HG02798 (cell line): ENCODE results near the gene CFAP299.
"Not testable (repeated sequence)": the region's sequence is repeated elsewhere in the genome, so short reads cannot be mapped to it uniquely, and the experiment has no call there.

ENCODE experiments used
- ATAC-seq: cut with Tn5 transposase; IDR thresholded peaks from one replicate; pipeline ENCODE4 v1.9.1; 2021; ENCODE audit warnings: mild to moderate bottlenecking; ENCODE audit not compliant: unreplicated experiment, poor library complexity

CFAP299 gene

DNA sequence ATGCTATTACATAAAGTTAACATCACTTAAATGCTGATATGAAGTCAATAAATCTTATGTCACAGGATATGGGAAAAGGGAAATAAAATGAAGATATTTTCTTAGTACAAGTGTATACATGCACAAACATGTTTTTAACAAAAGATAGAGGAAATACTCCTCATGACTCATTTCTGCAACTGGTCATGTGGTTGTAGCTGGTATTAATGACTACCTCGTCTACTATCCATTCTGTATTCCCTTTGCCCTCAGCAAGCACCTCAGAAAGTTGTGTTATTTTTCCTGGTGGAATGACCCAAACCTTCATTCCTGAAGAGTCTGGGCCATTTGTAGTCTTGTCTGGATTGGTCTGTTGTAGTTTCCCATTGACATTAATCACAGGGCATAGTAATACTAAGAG is 458.1 kb downstream of the CFAP299 start:
- not testable (repeated sequence) for ATAC-seq

DNA sequence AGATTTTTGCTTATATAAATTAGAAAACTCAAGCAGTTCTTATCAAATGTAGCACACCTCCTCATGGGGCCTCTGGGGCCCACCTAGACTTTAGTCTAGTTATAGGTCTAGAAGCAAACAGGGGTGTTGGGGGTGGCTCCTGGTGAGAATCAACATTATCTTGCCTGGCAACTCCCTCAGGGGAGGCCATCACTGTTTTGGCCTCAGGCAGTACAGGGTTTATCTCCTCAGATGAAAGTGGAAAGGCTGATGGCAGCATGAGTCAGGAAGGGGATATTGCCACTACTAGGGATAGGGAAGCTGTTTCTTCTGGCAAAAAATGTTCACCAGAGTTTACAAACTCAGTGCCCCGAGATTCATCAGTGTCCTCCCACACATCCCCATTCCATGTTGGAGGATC is 462.6 kb downstream of the CFAP299 start:
- ATAC-seq: no peak

GRCh38 chr4:80800719-80801118 is 465.2 kb downstream of the CFAP299 start:
- not testable (repeated sequence) for ATAC-seq

- ATAC-seq: no peak
Measured at GRCh38 chr4:80803337-80803736, 467.8 kb downstream of the CFAP299 start.

DNA sequence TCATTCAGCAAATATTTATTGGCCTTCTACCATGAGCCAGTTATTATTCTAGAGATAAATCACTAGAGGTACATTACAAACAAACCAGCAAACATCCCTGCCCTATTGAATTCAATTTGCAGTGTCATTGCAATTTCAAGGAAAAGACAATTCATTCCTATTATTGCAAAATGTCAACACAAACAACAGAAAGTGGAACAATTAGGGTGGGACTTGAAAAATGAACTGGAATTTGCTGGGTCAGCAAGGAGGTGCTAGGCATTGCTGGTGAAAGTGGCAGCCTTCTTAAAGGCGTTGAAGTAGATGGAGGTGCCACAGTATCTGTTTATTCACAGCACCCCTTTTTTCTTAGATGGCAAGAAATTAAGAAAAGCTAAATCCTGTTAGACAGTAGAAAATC is 470.9 kb downstream of the CFAP299 start:
- no peak for ATAC-seq

- no peak for ATAC-seq
Measured at GRCh38 chr4:80809039-80809729, 473.7 kb downstream of the CFAP299 start.

- no peak for ATAC-seq
Measured at GRCh38 chr4:80811406-80811805, 475.9 kb downstream of the CFAP299 start.

DNA sequence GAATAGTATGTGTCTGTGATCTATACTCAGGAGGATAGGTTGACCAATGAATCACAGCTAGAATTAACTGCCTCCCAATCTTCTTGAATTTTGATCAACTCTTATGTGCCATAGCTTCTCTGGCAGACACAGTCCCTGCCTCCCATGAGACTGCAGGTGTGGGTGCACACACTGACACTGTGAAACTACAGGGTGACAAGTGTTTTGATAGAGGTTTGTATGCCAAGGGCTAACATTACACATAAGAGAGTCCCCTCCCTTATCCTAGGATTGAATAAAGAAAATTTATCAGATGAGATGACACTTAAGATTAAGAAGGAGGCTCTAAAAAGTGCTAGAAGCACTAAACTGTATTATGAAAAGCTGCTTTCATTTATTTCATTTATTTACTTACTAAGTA is 476.6 kb downstream of the CFAP299 start:
- ATAC-seq: no peak

- no peak for ATAC-seq
Measured at GRCh38 chr4:80814266-80814665, 478.7 kb downstream of the CFAP299 start.

- no peak for ATAC-seq
Measured at GRCh38 chr4:80831383-80832361, 496.1 kb downstream of the CFAP299 start.

DNA sequence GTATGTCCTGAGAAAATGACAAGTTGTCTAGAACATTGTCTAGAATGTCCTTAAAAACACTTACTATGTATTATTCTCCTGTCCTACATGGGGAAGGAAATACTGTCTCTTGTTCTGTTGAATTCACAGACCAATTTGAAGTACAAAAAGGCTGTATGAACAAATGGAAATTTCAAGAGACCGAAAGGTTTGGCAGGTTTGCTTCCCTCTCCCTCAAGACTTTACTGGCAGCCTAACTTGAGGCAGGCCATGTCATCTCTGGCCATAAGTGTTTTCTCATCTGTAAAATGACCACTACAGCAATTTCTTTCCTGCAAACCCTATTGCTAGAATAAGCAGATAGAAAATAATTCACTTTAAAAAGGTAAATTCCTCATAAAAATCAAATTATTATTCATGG is 503.8 kb downstream of the CFAP299 start:
- ATAC-seq: no peak

DNA sequence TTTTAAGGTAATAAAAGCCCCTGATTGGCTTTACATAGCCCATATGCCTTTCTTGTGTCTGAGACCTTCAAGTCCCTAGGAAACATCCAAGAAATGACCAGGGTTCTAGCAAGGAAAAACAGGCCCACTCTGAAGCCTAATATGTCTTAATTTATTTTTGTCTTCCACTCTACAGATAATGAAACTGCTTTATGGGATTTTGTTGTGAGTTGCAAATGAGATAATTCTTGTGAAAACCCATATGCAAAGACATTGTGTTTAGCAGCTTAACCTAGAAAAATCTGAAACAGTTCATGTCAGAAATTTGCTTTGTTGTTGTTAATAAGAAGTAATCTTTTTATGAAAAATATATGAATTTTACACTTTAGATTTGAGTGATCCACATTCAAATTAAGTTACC is 504.3 kb downstream of the CFAP299 start:
- no peak for ATAC-seq

- ATAC-seq: no peak
Measured at GRCh38 chr4:80840396-80840795, 504.9 kb downstream of the CFAP299 start.

GRCh38 chr4:80841587-80842281 is 506.2 kb downstream of the CFAP299 start:
- peak; percentile 68 for ATAC-seq

- no peak for ATAC-seq
Measured at GRCh38 chr4:80846210-80846609, 510.7 kb downstream of the CFAP299 start.

DNA sequence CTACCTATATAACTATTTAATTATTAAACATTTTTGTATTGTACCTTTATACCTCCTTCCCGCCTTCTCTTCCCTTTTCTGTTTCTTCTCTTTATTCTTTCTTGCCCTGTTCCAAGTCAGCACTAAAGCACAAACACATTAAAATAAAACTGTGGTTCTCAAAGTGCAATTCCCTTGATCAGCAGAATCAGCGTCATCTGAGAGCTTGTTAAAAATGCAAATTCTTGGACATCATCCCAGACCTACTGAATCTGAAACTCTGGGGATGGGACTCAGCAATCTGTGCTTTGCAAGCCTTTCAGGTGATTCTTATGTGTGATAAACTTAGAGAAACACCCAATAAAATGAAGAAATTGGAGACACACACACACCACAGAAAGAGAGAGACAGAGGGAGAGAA is 516.5 kb downstream of the CFAP299 start:
- no peak for ATAC-seq

DNA sequence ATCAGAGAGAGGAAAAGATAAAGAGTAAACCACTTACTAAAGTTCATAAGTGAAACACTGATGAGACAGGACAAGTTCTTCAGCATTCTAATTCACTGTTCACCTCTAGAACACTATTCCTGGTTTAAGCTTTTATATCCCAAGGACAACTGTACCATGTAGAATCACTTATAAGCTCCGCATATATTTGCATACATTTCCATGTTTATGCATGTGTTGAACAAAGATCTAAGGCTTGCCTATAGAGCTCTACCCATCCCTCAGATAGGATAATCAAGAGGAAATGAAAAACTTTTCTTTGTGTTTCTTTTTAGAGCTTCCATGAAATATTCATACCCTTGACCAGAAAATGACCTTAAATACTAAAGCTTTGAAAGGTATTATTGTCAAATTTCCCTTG is 538.0 kb downstream of the CFAP299 start:
- ATAC-seq: no peak

DNA sequence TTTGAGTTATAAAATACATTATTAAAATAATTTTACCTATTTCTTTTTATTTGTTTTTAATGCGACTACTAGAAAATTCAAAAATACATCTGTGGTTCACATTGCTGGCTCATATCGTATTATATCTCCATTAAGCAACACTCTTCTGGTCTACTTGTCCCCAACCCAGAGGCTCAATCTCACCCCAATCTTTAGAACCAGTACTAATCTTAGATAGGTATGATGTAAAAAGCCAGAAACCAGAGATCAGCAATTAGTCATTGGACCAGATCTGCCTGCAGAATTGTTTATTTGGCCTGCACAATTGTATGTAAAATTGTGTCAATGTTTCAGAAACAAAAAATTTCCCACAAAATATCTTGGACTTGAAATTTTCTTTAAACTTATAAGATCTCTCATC is 539.4 kb downstream of the CFAP299 start:
- no peak for ATAC-seq

DNA sequence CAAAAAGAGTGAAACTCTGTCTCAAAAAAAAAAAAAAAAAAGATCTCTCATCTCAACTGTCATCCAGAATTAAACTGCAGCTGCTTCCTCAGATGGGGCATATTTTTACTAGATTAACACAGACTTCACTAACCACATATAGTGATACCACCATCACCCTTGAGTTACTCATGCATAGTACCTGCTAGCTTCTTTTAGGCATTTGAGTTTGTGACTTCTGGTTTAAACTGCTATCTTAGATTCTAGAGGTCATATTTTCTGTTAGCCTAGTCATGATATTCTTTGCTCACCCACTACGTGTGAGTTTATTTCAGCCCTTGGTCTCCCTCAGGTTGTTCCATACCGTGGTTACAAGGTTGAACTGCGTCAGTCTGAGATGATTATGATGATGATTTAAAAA is 540.1 kb downstream of the CFAP299 start:
- peak; percentile 86 for ATAC-seq

DNA sequence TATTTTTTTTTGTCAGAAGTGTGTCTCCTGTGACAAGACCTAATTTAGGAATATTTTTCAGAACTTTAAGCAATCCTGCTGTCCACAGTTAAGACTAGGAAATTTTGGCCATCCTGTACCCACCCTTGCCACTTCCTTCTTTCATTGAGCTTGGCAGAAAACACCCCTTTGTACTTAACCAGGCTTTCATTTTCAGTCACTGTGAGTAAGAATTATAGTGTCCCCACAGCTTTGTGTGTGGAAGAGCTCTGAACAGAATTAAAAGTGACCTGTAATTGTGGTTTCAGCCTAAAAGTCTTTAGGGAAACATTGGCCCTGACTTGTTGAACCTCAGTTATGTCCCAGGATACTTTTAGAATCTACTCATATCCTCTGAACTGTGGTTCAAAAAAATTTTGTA is 541.3 kb downstream of the CFAP299 start:
- peak; percentile 76 for ATAC-seq

- no peak for ATAC-seq
Measured at GRCh38 chr4:80878218-80878617, 542.7 kb downstream of the CFAP299 start.
